Thyroid gland (tissue), 4 donors: ENCODE results near the gene HBM. TPM values are rescaled to one million over a fixed set of nuclear protein-coding genes. Genes with fewer than 3 reads are reported as not detected.
"Not testable (repeated sequence)": the region's sequence is repeated elsewhere in the genome, so short reads cannot be mapped to it uniquely, and the experiment has no call there.

Experiments used
- DNase-seq, 2 donors: peaks; one replicate each; pipeline ENCODE4 v3.0.0-alpha.2; 2019
- H3K27ac ChIP-seq, 3 donors: fragments of 200-600 bp; sonication (generic); 1 replicate in 2 of 3; 2 replicates in 1 of 3; pipeline ENCODE4 v1.5.1; 2016 to 2019; ENCODE audit warnings: mild to moderate bottlenecking in 1 of 3, moderate library complexity in 1 of 3
- H3K27me3 ChIP-seq: fragments of 200-600 bp; sonication (generic); one replicate; pipeline ENCODE4 v1.5.1; 2019
- H3K36me3 ChIP-seq, 2 donors: fragments of 200-600 bp; sonication (generic); one replicate each; pipeline ENCODE4 v1.5.1; 2016 to 2019
- H3K4me1 ChIP-seq, 2 donors: fragments of 200-600 bp; sonication (generic); one replicate each; pipeline ENCODE4 v1.5.1; 2017 to 2019
- H3K4me3 ChIP-seq, 3 donors: fragments of 200-600 bp; sonication (generic); replicated peaks in 1 of 3; 1 replicate in 2 of 3; 2 replicates in 1 of 3; pipeline ENCODE4 v1.5.1; 2016; ENCODE audit warnings: mild to moderate bottlenecking in 1 of 3
- H3K9me3 ChIP-seq: fragments of 200-600 bp; sonication (generic); one replicate; pipeline ENCODE4 v1.5.1; 2017
- CTCF ChIP-seq, 6 experiments: fragments of 200-600 bp in 3 of 6; fragments of 450-650 bp in 3 of 6; sonication (generic) in 3 of 6; IDR thresholded peaks; one replicate each; pipeline ENCODE4 v1.5.1; 2016 to 2019; ENCODE audit warnings: antibody characterized with exemption in 6 of 6, mild to moderate bottlenecking in 2 of 6, inconsistent platforms in 1 of 6, moderate library complexity in 1 of 6
- POLR2A ChIP-seq, 2 donors: fragments of 450-650 bp; IDR thresholded peaks; one replicate each; pipeline ENCODE4 v1.6.1; 2017; ENCODE audit warnings: antibody characterized with exemption in 2 of 2, mild to moderate bottlenecking in 2 of 2, moderate library complexity in 1 of 2
- WGBS, 2 donors: methylation state at CpG; one replicate each; pipeline ENCODE4 v1.1.5; 2017; 5-methylcytosine and 5-hydroxymethylcytosine counted together
- intact Hi-C: fragments of 100-400 bp; cut with DNase I; formaldehyde crosslinking; loops from one replicate; pipeline ENCODE4 v1.15.1; 2023
- total RNA-seq, 4 donors: library from RNA; depleted of rRNA; stranded (reverse); fragments of >200 nt; gene quantifications; one replicate each; pipeline ENCODE4 v1.2.3, GENCODE V29; 2016

Gene HBM
- total RNA-seq, 4 donors from 2014 or later = not detected

GRCh38 chr16:194516-194915 lies 28.7 kb downstream of the HBM start:
- TF ChIP-seq CTCF (IDR thresholded peaks at IDR 0.05) (no peak), POLR2A (IDR thresholded peaks at IDR 0.05) (no peak)
- intact Hi-C loops = no loop called here
- 95 to 96% methylated on average over 6 of the region's 6 CpGs for WGBS, 2 donors
- H3K36me3 ChIP-seq = peaks cover 71 to 93% of the 10 kb centered on the region in 2 donors
- no peak overlapping the region for H3K27ac ChIP-seq
- no peaks in the 10 kb centered on the region for H3K27me3 ChIP-seq
- H3K4me3 ChIP-seq = no peak overlapping the region
- H3K4me1 ChIP-seq = no peaks in the 10 kb centered on the region
- no peaks in the 10 kb centered on the region for H3K9me3 ChIP-seq
- no peak for DNase-seq

- no peak for TF ChIP-seq POLR2A (IDR thresholded peaks at IDR 0.05)
- TF ChIP-seq CTCF (IDR thresholded peaks at IDR 0.05) = no peak
- no peak overlapping the region for H3K27ac ChIP-seq
- peaks cover 54 to 72% of the 10 kb centered on the region in 2 donors for H3K36me3 ChIP-seq
- no peaks in the 10 kb centered on the region for H3K9me3 ChIP-seq
- no peak overlapping the region for H3K4me3 ChIP-seq
- no peak for DNase-seq
- WGBS, 2 donors = 84 to 93% methylated on average over 5 of the region's 5 CpGs
- no peaks in the 10 kb centered on the region for H3K27me3 ChIP-seq
- no peaks in the 10 kb centered on the region for H3K4me1 ChIP-seq
- intact Hi-C loops = no loop called here
Measured at GRCh38 chr16:200388-200787, 34.6 kb downstream of the HBM start.

- H3K4me3 ChIP-seq = no peak overlapping the region
- TF ChIP-seq POLR2A (IDR thresholded peaks at IDR 0.05) (no peak), CTCF (IDR thresholded peaks at IDR 0.05) (no peak)
- H3K4me1 ChIP-seq = no peaks in the 10 kb centered on the region
- H3K9me3 ChIP-seq = no peaks in the 10 kb centered on the region
- intact Hi-C loops = no loop called here
- 98 to 100% methylated on average over 4 of the region's 4 CpGs for WGBS, 2 donors
- DNase-seq = no peak
- H3K27me3 ChIP-seq = no peaks in the 10 kb centered on the region
- peaks cover 64 to 68% of the 10 kb centered on the region in 2 donors for H3K36me3 ChIP-seq
- no peak overlapping the region for H3K27ac ChIP-seq
Measured at GRCh38 chr16:203246-203645, 37.5 kb downstream of the HBM start.

GRCh38 chr16:204046-204445 lies 38.3 kb downstream of the HBM start:
- DNase-seq, H3K4me1 ChIP-seq, H3K4me3 ChIP-seq, intact Hi-C loops, H3K27me3 ChIP-seq, H3K27ac ChIP-seq, H3K9me3 ChIP-seq: not testable (repeated sequence)
- 93 to 98% methylated on average over 9 of the region's 9 CpGs for WGBS, 2 donors
- peaks cover 60 to 63% of the 10 kb centered on the region in 2 donors for H3K36me3 ChIP-seq

- H3K4me1 ChIP-seq, intact Hi-C loops, H3K9me3 ChIP-seq, H3K4me3 ChIP-seq, H3K27me3 ChIP-seq, H3K27ac ChIP-seq, DNase-seq: not testable (repeated sequence)
- peaks cover 40 to 66% of the 10 kb centered on the region in 2 donors for H3K36me3 ChIP-seq
- 92 to 93% methylated on average over 4 of the region's 4 CpGs for WGBS, 2 donors
Measured at GRCh38 chr16:209359-209758, 43.6 kb downstream of the HBM start.

GRCh38 chr16:211631-212180 lies 45.9 kb downstream of the HBM start:
- H3K4me3 ChIP-seq, intact Hi-C loops, DNase-seq, H3K27me3 ChIP-seq, H3K27ac ChIP-seq, H3K9me3 ChIP-seq, H3K4me1 ChIP-seq: not testable (repeated sequence)
- WGBS, 2 donors = 92 to 94% methylated on average over 11 to 13 of the region's 14 CpGs
- peaks cover 34 to 51% of the 10 kb centered on the region in 2 donors for H3K36me3 ChIP-seq

- intact Hi-C loops = no loop called here
- 100% methylated on average over 3 of the region's 3 CpGs for WGBS, 2 donors
- H3K36me3 ChIP-seq = peaks cover 33 to 43% of the 10 kb centered on the region in 2 donors
- TF ChIP-seq CTCF (IDR thresholded peaks at IDR 0.05) = no peak
- TF ChIP-seq POLR2A (IDR thresholded peaks at IDR 0.05) = no peak
- H3K9me3 ChIP-seq = no peaks in the 10 kb centered on the region
- H3K27ac ChIP-seq = no peak overlapping the region
- H3K4me3 ChIP-seq = no peak overlapping the region
- no peaks in the 10 kb centered on the region for H3K27me3 ChIP-seq
- no peak for DNase-seq
- H3K4me1 ChIP-seq = no peaks in the 10 kb centered on the region
Measured at GRCh38 chr16:212999-213398, 47.2 kb downstream of the HBM start.
